Activated CD8-positive, alpha-beta memory T cell treated with anti-CD3 and anti-CD28 coated beads for 1 hour (primary cell): ENCODE results near the gene RHEBL1.

Experiments used
- DNase-seq, 2 donors: peaks; one replicate each; pipeline ENCODE4 v3.0.0-alpha.2; 2020; ENCODE audit warnings: low read depth in 1 of 2; ENCODE audit errors: extremely low read depth in 1 of 2

Gene RHEBL1

DNA sequence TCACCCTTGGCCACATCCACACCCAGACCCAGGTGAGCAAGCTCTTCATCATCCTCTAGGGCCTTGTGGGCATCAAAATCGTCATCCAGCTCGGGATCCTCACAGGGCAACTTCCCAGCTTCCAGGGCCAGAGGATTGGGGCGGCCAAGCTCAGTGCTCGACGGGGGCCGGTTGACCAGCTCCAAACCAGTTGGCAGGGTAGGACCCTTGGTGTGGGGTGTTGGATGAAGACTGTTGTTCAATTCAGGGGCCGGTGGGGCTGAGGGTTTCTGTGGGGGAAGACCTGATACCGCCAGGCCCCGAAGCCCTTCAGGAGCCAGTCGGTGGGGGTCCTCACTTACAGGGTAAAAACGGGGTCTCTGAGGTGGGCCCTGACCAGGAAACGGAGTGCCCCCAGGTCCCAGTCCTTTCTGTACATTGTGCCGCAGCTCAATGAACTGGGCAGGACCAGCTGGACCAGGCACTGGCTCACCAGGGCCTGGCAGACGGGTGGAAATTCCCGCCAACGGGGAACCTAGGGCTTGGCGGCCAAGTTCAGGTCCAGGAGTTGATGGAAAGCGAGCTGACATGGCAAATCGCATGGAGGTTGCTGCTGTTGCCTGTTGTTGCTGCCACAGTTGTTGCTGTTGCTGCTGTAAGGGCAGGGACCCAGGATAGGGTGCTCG, 31.4 kb downstream of the RHEBL1 start:
- no peak for DNase-seq

DNA sequence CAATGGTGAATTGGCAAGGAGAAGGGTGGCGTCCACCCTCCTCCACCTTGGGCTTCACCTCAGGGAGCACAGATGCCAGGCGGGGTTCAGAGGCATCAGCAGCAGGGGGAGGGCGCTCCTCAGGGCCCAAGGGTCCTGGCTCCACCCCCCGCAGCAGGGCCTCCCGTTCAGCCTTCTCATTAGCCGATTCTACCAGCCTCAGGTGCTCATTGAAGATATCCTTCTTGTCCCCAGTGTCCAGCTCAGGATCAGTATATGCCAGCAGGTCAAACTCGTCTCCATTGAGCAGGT, 31.9 kb downstream of the RHEBL1 start:
- no peak for DNase-seq

DNA sequence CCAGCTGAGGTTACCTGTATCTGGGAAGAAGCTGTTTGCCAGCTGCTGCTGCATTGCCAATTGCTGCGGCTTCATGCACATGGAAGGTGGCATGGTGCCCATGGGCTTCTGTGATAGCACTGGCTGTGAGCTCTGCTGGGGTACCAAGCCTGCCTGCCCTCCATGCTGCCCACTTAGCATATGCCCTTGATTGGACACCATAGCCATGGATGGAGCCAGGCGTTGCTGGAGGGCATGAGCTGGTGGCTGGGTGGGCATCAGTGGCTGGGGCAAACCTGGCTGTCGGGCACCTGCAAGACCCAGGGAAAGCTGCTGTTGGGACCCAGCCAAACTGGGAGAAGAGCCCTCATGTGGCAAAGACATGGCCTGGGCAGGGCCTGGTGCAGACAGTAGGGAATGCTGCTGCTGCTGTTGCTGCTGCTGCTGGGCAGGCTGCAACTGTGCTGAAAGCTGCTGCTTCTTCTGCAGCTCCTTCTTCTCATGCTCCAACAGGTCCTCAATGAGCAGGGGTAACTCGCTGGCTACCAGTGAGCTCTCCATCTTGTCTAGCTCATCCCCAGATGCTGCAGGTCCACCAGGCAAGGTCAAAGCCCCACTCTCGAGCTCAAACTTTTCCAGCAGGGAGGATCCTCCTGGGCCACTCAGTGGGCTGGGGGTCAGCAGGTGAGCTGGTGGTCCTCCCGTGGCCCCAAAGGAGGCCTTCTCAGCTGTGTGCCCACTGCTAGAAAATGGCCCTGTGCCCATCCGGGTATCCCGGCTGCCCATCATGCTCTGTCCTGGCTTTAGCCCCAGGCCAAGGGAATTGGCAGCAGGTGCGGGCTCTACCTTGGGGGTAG, 32.5 kb downstream of the RHEBL1 start:
- DNase-seq: no peak

DNA sequence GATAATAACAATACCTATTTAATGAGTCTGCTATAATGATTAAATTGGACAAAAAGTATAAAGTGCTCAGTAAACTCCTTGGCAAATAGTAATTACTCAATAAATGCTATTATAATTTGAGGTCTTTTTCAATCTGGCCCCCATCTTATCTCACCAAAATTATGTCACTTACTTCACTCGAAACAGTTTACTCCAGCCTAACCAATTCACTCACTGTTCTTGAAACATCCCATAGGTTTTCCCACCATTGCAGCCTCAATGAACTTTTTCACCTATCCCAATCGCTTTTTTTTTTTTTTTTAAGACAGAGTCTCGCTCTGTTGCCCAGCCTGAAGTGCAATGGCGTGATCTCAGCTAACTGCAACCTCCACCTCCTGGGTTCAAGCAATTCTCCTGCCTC, 33.8 kb downstream of the RHEBL1 start:
- DNase-seq: no peak

DNA sequence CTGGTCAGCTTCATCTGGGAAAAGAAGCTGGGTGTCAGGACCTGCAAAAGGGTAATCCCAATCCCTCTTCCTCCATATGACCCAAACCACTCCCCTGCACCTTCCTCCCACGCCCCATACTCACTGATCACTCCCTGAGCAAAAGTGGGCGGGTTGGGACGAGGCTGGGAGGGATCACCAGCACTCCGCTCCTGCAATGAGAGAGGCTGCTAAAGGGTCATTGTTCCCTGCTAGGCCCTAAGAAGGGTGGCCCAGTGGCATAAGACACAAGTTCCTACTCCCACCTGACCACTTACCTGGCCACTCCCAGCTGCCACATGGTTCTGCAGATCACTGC, 35.5 kb downstream of the RHEBL1 start:
- no peak for DNase-seq

DNA sequence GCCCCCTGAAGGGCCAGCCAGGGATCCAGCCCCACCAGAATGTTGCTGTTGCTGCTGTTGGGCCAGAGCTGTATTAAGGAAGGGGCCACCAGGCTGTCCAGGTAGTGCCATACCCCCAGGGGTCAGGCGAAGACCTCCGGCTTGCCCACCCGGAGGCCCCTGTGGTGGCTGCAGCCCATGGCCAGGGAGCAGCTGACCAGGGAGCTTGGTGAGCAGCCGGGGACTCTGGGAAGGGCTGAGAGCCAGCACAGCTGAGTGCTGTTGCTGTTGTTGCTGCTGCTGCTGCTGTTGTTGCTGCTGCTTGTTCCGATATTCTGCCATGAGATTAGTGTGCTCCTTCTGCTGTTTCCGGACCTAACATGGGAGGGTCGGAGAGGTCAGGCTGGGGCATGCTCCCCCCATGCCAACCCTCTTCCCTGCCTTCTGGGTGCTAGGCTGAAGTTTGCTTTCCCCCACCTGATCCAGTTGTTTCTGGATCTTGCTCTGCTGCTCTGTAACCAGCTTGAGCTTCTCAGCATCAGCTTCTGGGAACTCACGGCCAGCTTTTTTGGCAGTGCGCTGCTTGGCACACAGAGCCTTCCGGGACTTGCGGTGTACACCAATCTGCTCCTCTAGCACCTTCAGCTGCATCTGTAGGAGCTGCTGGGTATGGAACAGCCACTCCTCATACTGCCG, 36.0 kb downstream of the RHEBL1 start:
- no peak for DNase-seq

- no peak for DNase-seq
These were observed 36.9 kb downstream of the RHEBL1 start for GRCh38 chr12:49032679-49033447.

- DNase-seq: no peak
These were observed 37.5 kb downstream of the RHEBL1 start for GRCh38 chr12:49032276-49032675.

DNA sequence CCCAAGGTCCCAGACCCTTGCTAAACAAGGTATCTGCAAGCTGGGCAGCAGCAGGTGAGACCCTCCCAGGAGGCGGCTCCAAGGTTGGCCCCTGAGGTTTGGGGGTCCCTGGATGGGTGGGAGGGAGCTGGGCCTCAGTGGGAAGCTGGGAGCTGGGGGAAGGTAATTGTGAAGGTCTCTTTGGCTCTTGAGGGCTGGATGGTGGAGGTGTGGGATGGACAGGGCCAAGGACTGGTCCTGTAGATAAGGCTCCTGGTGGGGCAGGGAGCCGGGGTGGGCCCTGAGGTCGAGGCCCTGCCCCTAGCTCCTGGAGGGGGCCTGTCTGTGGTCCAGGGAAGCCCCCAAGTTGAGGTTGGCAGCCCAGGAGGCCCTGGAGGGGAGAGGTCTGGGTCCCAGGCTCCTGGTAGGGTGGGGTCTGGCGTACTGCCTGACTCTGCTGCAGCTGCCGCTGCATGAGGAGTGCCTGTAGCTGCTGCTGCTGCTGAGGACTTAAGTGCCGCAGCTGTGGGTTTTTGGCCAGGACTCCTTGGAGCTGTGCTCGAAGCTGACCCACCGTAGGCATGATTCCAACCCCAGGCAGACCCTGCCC, 38.1 kb downstream of the RHEBL1 start:
- no peak for DNase-seq

- no peak for DNase-seq
These were observed 38.8 kb downstream of the RHEBL1 start for GRCh38 chr12:49030714-49031572.

GRCh38 chr12:49030119-49030518, 39.7 kb downstream of the RHEBL1 start:
- DNase-seq: no peak

DNA sequence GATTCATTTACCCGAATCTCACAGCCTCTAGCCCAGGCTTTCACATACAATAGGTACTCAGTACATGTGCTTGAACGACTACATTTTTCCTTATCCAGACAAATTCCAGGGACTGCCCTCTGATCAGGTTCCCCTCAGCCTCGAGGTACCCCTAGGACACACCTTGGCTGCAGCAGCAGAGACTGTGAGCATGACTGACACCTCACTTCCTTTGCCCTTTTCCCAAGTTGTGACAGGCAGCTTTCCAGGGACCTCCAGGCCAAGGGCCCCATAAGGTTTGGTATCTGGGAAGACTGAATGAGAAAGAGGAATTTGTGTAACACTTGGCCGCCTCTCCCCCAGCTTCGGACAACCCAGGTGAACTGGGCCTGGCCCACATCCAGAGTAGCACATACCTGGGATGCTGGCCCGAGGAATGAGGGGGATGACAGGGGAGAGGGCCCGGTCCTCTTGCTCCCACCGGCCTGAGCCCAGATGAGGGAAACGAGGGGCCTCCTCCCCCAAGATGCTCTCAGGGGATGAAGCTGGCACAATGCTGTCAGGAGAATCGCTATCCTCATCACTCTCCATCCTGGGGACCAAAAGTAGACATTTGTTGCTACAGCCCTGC, 41.0 kb downstream of the RHEBL1 start:
- no peak for DNase-seq

DNA sequence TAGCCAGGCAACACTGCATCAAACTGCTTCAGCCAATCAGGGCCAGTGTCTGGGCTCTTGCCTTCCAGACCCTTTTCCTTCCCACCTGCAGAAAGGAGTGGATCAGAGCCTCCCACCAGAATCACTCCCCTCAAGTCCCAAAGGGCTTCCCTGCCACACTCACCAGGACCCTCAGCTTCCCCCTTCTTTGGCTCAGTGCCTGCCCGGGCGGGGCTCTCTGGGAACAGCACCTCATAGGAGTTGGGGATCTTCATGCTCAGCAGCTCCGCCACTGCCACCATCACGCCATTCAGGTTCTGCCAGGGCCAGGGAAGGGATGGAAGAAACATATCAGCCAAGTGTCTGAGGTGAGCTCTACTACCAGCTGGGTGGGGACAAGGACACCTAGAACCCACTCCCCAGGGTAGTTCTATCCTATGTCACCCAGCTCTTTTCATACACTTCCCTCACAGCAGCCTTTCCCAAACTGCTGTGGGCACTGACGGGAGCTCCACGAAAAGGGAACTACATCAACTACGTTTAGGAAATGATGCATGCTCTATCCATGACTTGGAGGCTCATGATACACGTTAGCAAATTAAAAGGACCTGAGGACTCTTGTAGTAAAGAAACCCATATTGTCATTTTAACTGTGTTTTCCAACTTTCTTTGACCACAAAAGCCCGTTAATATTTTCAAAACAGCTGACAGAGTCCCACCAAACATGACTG, 41.8 kb downstream of the RHEBL1 start:
- no peak for DNase-seq

GRCh38 chr12:49026678-49027480, 42.9 kb downstream of the RHEBL1 start:
- DNase-seq: no peak

DNA sequence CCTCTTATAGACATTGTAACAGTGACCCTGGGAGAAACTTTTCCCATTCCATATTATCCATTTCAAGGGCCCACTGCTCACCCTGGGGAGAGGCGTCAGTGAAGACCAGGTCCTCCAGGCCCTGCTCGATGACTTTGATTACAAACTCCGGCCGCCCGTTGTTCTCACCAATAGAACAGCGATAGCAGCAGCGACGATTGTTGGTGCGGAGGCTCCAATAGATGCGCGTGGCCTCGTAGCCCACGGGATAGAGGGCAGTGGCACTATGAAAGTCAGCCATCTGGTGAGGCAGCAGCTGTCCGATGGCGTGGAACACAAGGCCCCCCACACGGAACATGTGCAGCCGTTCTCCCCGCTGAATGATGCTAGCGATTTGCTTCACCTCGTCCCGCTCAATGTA, 43.7 kb downstream of the RHEBL1 start:
- no peak for DNase-seq

DNA sequence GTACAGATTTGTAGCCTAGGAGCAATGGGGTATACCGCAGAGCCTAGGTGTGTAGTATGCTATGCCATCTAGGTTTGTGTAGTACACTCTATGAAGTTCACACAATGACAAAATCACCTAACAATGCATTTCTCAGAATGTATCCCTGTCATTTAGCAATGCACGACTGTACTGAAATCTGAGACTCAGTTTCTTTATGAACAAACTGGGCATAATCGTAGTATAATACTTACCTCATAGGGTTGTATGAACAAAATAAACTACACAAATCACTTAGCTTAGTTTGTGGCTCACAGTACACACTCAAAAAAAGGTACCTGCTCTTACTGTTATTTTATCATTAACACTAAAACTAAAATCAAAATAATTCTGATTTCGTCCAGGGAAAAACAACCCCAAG, 44.3 kb downstream of the RHEBL1 start:
- DNase-seq: no peak

DNA sequence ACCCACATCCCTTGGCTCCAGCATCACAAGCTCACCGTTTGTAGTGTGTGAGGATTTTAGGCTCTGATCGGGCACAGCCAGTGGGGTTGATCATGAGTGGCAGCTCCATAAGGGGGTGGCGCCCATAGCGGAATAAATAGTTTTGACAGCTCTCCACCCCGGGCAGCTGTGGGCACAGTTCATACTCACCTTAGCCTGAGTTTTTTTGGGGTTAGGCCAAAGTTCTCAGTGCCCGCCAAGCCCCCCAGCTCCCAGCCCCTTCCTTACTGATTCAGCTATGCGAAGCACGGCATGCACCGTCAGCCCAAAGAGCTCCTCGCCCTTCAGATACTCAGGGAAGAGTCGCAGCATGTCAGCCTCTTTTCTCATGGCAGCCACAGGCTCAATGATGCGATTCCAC, 45.2 kb downstream of the RHEBL1 start:
- DNase-seq: no peak

GRCh38 chr12:49023812-49024211, 46.0 kb downstream of the RHEBL1 start:
- DNase-seq: no peak
